Osteoblast (primary cell): ENCODE results near the gene ZG16B. TPM values are rescaled to one million over a fixed set of nuclear protein-coding genes. Genes with fewer than 3 reads are reported as not detected.

Experiments
- DNase-seq: peaks from one replicate; pipeline ENCODE4 v3.0.0; 2011; ENCODE audit warnings: low spot score, mixed read lengths; ENCODE audit not compliant: insufficient read length; ENCODE audit errors: missing footprints
- H2AFZ ChIP-seq: 2 replicates; pipeline ENCODE4 v1.6.0; 2011; ENCODE audit warnings: mild to moderate bottlenecking, low read length
- H3K27ac ChIP-seq: 2 replicates; pipeline ENCODE4 v1.5.1; 2011; ENCODE audit warnings: mild to moderate bottlenecking, low read depth, low read length, moderate library complexity
- H3K27me3 ChIP-seq: 2 replicates; pipeline ENCODE4 v1.6.0; 2012; ENCODE audit warnings: mild to moderate bottlenecking, control low read depth, inconsistent platforms, low read length, moderate library complexity; ENCODE audit not compliant: insufficient read depth
- H3K36me3 ChIP-seq: 2 replicates; pipeline ENCODE4 v1.5.1; 2011; ENCODE audit warnings: mild to moderate bottlenecking, low read length, control low read depth, moderate library complexity; ENCODE audit not compliant: insufficient read depth
- H3K4me1 ChIP-seq: 2 replicates; pipeline ENCODE4 v1.5.1; 2011; ENCODE audit warnings: mild to moderate bottlenecking, low read length, control low read depth, moderate library complexity; ENCODE audit not compliant: insufficient read depth
- H3K4me2 ChIP-seq: 2 replicates; pipeline ENCODE4 v1.6.0; 2011; ENCODE audit warnings: mild to moderate bottlenecking, low read length; ENCODE audit not compliant: insufficient read depth
- H3K4me3 ChIP-seq: fragments of 200-600 bp; sonication (generic); 3 replicates; pipeline ENCODE4 v1.5.1; 2012; ENCODE audit warnings: mild to moderate bottlenecking, low read length, inconsistent platforms; ENCODE audit not compliant: insufficient read depth
- H3K79me2 ChIP-seq: 2 replicates; pipeline ENCODE4 v1.6.0; 2012; ENCODE audit warnings: mild to moderate bottlenecking, low read length, control low read depth, inconsistent platforms; ENCODE audit not compliant: insufficient read depth
- H3K9me3 ChIP-seq: 2 replicates; pipeline ENCODE4 v1.5.1; 2011; ENCODE audit warnings: low read depth, low read length, control low read depth
- H4K20me1 ChIP-seq: 2 replicates; pipeline ENCODE4 v1.6.0; 2012; ENCODE audit warnings: mild to moderate bottlenecking, low read length, control low read depth; ENCODE audit not compliant: insufficient read depth
- total RNA-seq: library from RNA; depleted of rRNA; stranded (reverse); fragments of >200 nt; gene quantifications from 2 replicates; pipeline ENCODE4 v1.2.3, GENCODE V29; 2012
- TF ChIP-seq, protein P1 (sequence below): IDR thresholded peaks from 2 replicates; pipeline ENCODE4 v1.5.1; 2011; ENCODE audit warnings: mild to moderate bottlenecking, low read depth, low read length, moderate library complexity; ENCODE audit errors: extremely low read depth

The ZG16B gene
- total RNA-seq, 1 donor: 1.4 TPM

DNA sequence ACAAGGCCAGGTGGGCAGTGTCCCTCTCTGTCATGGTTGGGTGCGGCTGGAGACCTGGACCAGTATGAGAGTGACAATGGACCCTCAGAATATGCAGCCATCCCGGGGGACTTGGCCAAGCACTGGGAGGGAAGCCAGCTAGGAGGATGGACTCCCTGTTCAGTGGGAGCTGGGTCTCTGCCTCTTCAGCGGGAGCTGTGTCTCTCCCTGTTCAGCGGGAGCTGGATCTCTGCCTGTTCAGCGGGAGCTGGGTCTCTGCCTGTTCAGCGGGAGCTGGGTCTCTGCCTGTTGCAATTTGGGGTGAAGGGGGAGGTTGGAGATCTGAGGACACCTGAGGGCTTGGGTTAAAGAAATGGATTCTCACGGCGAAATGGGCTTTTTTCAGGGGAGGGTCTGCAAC is 38.9 kb upstream of the ZG16B start:
- no peaks in the 10 kb centered on the region for H3K4me1 ChIP-seq
- H3K4me2 ChIP-seq: no peak overlapping the region
- no peaks in the 10 kb centered on the region for H3K9me3 ChIP-seq
- no peaks in the 10 kb centered on the region for H3K79me2 ChIP-seq
- no peaks in the 10 kb centered on the region for H3K36me3 ChIP-seq
- no peak overlapping the region for H3K27ac ChIP-seq
- TF ChIP-seq, protein P1, sequence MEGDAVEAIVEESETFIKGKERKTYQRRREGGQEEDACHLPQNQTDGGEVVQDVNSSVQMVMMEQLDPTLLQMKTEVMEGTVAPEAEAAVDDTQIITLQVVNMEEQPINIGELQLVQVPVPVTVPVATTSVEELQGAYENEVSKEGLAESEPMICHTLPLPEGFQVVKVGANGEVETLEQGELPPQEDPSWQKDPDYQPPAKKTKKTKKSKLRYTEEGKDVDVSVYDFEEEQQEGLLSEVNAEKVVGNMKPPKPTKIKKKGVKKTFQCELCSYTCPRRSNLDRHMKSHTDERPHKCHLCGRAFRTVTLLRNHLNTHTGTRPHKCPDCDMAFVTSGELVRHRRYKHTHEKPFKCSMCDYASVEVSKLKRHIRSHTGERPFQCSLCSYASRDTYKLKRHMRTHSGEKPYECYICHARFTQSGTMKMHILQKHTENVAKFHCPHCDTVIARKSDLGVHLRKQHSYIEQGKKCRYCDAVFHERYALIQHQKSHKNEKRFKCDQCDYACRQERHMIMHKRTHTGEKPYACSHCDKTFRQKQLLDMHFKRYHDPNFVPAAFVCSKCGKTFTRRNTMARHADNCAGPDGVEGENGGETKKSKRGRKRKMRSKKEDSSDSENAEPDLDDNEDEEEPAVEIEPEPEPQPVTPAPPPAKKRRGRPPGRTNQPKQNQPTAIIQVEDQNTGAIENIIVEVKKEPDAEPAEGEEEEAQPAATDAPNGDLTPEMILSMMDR: no peak
- H3K4me3 ChIP-seq: no peak overlapping the region
- H2AFZ ChIP-seq: no peak overlapping the region
- DNase-seq: peak; percentile 56
- no peaks in the 10 kb centered on the region for H4K20me1 ChIP-seq
- peaks cover 59% of the 10 kb centered on the region for H3K27me3 ChIP-seq

DNA sequence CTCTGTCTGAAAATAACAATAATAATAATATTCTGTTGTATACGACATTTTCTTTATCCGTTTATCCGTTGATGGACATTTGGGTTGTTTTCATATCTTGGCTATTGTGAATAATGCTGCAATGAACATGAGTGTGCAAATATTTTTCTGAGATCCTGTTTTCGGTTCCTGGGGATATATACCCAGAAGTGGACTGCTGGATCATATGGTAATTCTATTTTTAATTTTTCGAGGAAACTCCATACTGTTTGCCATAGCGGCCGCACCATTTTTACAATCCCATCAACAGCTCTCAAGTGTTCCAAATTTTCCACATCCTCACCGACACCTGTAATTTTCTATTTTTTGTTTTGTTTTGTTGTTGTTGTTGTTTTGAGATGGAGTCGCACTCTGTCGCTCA is 37.2 kb upstream of the ZG16B start:
- Histone ChIP-seq H3K36me3 (no peaks in the 10 kb centered on the region), H4K20me1 (no peaks in the 10 kb centered on the region), H3K4me2 (no peak overlapping the region), H3K9me3 (no peaks in the 10 kb centered on the region), H2AFZ (no peak overlapping the region), H3K4me1 (no peaks in the 10 kb centered on the region), H3K27ac (no peak overlapping the region), H3K4me3 (no peak overlapping the region), H3K27me3 (peaks cover 52% of the 10 kb centered on the region), H3K79me2 (no peaks in the 10 kb centered on the region)
- no peak for DNase-seq
- TF ChIP-seq, protein P1: no peak

DNA sequence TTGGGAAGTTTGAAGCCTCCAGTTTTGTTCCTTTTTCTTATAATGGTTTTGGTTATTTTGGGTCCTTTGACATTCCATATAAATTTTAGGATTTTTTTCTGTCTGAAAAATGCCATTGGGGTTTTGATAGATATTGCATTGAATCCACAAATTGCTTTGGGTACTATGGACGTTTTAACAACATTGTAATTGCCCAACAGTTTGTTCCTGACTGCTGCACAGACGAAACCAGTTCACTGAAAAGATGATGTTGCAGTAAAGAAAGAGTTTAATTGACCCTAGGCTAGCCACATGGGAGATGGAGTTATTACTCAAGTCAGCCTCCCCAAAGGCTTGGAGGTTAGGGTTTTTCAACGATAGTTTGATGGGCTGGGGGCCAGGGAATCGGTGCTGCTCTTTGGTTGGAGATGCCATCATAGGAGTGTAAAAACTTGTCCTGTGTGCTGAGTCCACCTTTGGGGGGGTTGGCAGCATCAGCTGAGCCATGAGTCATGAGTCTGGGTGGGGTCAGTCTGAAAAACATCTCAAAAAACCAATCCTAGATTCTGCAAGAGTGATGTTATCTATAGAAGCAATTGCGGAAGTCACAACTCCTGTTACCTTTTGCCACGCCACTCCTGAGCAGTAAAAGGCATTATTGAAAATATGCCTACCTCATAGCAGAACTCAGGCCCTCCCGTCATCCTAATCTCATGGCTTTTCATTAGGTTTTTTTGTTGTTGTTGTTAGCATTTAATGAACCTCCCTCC is 34.5 kb upstream of the ZG16B start:
- H3K79me2 ChIP-seq: no peaks in the 10 kb centered on the region
- no peaks in the 10 kb centered on the region for H3K9me3 ChIP-seq
- DNase-seq: peak; percentile 26
- H3K27ac ChIP-seq: no peak overlapping the region
- H3K4me3 ChIP-seq: no peak overlapping the region
- no peak overlapping the region for H2AFZ ChIP-seq
- peaks cover 32% of the 10 kb centered on the region for H3K27me3 ChIP-seq
- H3K4me2 ChIP-seq: no peak overlapping the region
- no peaks in the 10 kb centered on the region for H3K36me3 ChIP-seq
- H4K20me1 ChIP-seq: no peaks in the 10 kb centered on the region
- H3K4me1 ChIP-seq: no peaks in the 10 kb centered on the region
- TF ChIP-seq, protein P1: no peak

DNA sequence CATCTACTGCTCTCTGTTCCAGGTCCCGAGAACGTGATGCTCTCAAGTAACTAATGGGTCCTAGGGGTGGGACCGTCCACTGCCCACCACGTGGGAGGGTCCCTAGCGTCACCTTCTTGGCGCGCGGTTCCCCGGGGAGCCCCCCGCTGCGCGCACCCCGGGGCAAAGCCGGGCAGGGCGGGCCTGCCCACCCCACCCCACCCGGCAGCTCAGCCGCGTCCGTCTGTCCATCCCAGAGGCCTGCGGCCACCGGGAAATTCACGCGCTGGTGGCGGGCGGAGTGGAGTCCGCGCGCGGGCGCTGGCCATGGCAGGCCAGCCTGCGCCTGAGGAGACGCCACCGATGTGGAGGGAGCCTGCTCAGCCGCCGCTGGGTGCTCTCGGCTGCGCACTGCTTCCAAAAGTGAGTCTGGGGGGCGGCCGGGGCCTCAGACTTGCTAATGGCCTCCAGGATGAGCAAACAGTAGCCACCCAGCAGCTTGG is 31.3 kb upstream of the ZG16B start:
- no peaks in the 10 kb centered on the region for H3K36me3 ChIP-seq
- TF ChIP-seq, protein P1: no peak
- no peak overlapping the region for H3K4me2 ChIP-seq
- H3K27ac ChIP-seq: no peak overlapping the region
- no peak overlapping the region for H3K4me3 ChIP-seq
- H3K4me1 ChIP-seq: no peaks in the 10 kb centered on the region
- H3K79me2 ChIP-seq: no peaks in the 10 kb centered on the region
- H4K20me1 ChIP-seq: no peaks in the 10 kb centered on the region
- peaks cover 19% of the 10 kb centered on the region for H3K27me3 ChIP-seq
- DNase-seq: peak; percentile 77
- H2AFZ ChIP-seq: no peak overlapping the region
- H3K9me3 ChIP-seq: no peaks in the 10 kb centered on the region
